ENCODE results near the gene REXO4.
"Not testable (repeated sequence)": the region's sequence is repeated elsewhere in the genome, so short reads cannot be mapped to it uniquely, and the experiment has no call there.

Gene REXO4, protein sequence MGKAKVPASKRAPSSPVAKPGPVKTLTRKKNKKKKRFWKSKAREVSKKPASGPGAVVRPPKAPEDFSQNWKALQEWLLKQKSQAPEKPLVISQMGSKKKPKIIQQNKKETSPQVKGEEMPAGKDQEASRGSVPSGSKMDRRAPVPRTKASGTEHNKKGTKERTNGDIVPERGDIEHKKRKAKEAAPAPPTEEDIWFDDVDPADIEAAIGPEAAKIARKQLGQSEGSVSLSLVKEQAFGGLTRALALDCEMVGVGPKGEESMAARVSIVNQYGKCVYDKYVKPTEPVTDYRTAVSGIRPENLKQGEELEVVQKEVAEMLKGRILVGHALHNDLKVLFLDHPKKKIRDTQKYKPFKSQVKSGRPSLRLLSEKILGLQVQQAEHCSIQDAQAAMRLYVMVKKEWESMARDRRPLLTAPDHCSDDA

DNA sequence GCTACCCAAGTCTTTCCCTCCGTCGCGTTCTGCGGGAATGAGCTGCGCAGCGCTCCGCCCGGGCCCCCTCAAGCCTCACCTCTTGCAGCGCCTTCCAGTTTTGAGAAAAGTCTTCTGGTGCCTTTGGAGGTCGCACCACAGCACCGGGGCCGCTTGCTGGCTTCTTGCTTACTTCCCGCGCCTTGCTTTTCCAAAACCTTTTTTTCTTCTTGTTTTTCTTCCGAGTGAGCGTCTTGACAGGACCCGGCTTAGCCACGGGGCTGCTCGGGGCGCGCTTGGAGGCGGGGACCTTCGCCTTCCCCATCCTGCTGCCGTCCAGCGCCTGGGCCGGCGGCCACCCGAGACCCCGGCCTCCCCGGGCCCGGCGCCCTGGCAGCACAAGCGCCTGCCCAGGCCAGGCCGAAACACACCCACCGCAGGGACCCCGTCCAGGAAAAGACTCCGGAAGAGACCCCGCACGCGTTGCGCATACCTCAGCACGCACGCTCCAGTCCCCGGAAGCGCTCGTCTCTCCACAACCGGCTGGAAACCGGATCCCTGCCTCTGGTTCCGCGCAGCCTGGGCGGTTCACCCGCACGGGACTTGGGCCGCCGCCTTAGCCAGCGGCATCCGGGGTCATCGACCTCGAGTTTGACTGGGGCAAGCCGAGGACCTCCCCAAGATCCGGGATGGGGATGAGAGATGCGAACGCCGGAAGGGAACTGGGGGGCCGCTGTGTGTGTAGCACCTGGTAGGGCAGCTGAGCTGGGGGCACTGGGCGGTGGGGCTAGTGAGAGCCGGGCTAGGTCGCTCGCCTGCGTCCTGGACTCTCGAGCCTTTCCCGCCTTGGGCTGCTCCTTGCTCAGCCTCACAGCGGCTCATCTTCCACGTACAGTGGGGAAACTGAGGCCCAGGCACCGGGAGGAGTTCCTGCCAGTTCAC, at the start of gene REXO4:
Gene REXO4, minus strand, starts transcription at position 470 of the 921 bp plus-strand sequence. Its CDS starts 166 bp downstream, at position 304.
- peak; percentile 92 for DNase-seq

DNA sequence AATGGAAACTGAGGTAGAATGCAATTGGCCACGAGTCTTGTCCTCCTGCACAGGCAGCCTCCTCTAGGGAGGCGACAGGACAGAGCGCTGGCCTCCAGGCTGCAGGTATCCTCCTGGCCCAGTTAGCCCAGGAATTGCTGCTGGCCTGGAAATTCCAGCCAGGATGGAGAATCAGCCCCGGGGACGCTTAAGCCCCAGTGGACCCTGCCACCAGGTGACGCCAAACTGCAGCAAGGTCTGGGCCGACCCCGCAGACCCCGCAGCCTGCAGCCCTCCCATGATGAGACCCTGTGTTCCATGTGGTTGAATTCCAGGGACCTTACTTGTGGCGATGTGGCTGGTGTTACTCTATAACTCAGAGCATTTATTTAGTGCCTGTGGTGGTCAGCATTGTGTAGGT, 49.3 kb upstream of the REXO4 start:
- DNase-seq: no peak

DNA sequence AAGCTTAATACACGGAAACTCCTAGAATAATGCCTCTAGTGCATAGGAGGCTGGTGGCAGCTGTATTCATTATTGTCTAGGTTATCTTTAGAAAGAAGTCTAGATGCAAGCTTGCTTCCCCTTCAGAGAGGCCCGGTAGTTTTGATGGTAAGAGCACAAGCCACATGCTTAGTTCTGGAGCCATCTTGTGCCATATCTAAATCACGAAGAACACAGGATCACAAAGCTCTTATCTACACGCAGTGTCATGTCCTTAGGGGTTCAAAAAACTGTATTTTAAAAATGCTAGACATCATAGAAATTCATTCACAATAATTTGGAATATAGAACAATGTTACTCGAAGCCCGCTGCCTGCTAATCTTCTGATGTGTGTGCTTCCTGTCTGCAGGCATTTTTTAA, 48.2 kb upstream of the REXO4 start:
- no peak for DNase-seq

DNA sequence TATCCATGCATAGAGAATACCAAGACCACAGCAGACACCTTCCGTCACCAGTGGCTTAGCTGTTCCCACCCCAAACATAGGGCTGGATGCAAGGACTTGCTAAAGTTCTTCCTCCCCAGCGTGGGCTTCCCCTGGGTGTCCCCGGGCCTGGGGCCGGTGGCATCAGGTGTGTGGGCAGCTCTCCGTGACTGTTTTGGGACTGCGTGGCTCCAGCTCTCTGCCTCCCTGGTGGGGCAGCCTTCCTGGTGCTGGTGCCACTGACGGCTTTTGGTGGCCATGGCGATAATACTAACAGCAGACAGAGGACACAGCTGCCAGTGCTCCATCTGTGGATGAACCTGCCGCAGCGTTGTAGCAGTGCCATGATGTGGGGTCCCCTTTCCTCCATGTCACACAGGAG, 46.8 kb upstream of the REXO4 start:
- DNase-seq: no peak

DNA sequence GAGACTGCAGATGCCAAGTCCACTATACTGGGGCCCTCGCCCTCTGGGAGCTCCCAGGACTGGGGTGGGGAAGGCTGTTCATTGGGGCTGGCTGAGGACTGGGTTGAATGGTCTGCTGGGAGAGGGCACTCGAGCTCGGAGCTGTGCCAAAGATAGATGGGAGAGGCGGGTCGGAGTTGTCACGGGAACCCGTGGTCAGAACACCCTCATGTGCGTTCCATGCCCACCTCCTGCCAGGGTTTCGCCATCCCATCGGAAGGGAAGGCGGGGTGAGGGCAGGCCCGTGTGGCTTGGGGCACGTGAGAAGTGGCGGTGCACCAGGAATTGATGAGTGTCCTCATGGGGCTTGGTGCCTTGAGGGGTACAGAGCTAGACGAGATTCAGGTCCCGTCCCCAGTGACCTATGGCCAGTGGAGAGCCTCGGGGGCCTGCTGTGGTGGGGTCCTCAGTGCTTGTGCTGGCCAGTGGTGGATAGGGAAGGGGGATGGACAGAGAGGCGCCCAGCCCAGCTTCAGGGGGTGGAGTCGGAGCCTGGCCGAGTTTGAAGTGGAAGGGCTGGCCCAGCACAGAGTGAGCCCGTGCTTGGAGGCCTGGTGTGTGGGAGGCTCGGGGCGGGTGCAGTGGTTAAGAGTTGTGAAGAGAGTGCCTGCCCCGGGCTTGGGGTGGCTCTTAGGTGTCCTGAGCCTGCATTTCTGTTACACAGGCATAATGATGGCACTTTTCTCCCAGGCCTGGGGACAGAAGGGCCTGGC, 46.2 kb upstream of the REXO4 start:
- DNase-seq: no peak

DNA sequence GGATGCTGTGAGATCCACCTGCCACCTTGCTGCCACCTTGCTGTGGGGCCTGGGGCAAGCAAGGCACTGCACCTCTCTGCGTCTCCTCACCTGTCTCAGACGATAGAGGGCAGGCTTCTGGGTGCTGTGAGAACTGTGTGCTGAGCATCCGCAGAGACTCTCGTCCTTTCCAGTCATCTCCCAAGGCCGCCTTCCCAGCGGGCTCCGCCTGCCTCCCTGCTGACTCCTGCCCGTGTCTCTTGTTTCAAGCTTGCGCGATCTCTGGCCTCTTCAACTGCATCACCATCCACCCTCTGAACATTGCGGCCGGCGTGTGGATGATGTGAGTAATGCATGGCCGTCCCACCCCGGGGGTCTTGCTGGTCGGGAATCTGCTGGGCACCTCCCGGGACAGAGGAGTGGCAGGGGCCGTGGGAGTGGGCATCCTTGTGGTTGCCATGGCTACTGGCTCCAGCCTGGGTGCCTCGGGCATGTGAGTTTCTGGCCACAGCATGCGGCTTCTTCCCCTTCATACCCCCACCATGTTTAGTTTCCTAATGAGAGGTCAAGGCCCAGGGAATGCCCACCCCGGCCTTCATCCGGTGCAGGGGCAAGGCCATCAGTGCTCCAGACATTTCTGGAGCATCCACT, 45.5 kb upstream of the REXO4 start:
- no peak for DNase-seq

DNA sequence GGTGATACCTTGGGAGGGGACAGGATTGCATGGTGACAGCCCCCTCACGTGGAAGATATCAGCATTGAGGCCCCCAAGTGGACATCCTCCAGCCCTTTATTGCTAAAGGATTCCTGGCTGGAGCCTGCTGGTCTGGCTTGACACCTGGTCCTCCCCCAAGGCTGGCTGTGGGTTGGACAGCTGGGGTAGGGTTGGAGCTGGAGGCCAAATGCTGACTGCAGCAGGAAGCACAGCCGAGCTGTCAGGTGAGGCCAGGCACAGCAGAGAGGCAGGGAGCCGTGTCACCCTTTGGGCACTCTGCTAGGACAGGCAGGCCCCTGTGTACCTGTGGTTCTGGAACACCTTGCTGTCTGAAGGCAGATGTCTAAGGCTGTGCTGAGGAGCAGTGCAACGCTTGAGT, 44.2 kb upstream of the REXO4 start:
- DNase-seq: no peak

DNA sequence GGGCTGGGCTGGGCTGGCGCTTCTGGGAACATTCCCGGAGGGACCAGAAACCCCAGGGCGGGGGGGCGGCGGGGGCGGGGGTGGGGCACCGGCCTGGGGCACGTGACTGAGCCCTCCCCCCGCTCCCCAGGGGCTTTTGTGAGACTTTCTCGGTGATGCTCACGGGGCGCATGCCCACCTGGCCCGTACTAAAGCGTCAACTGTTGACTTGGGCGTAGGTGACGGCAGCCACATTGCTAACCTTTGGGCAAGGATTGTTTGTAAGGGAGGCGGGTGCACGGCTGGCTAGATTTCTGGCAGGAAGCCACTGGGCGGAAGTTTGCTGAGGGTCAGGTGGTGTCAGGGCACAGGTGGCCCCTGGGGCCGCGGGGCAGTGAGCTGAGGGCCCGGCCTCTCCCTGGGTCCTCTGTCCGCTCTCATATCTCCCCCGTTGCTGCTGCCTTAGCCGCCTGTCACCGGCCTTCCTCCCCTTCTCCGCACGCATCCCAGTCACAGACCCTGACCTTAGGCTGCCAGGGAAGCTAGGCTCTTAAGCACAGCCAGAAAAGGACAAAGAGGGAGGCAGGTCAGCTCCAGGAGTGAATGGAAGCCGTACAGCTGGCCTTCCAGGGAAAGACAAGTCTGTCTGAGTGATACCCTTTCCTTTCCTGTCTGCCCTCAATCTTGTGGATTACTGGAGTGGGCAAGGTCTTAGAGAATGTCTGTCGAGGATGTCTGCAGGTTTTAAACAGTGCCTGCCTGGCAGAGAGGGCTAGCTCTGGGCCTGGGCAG, 42.8 kb upstream of the REXO4 start:
- DNase-seq: no peak

DNA sequence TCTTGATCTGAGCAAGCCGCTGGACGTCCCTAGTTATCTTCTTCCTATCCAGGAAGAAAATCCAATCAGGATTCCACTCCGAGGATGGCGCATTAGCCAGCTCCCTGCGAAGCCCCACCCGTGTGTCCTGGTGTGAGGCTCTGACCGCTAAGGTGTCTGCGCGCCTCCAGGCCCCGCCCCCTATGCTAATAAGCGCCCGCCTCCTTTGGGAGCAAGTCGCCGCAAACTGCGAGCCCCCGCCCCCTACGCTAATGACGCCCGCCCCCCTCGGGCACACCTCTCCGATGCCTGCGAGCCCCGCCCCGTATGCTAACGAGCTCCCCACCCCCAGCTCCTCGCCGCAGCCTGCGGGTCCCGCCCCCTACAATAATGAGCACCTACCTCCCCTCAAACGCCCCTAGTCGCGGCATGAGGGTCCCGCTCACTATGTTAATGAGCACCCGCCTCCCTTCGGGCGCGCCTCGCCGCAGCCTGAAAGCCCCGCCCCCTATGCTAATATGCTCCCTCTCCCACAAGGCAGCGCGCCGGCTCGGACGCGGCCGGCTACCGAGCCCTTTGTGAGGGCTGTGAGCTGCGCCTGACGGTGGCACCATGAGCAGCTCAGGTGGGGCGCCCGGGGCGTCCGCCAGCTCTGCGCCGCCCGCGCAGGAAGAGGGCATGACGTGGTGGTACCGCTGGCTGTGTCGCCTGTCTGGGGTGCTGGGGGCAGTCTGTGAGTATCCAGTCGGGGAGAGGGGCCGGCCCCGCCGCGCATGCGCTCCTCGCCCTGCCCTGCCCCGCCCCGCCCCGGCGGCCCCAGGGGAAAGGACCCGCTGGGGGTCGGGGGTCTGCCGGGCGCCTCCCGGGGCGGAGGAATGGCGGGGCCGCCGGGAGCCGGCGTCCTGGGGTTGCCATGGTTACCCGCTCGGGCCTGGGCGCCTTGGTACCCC, 41.9 kb upstream of the REXO4 start, which contains the start of gene CACFD1:
Gene CACFD1, plus strand, starts transcription at position 503 of the 929 bp plus-strand sequence. Its CDS starts 89 bp downstream, at position 592.
- DNase-seq: peak; percentile 97

DNA sequence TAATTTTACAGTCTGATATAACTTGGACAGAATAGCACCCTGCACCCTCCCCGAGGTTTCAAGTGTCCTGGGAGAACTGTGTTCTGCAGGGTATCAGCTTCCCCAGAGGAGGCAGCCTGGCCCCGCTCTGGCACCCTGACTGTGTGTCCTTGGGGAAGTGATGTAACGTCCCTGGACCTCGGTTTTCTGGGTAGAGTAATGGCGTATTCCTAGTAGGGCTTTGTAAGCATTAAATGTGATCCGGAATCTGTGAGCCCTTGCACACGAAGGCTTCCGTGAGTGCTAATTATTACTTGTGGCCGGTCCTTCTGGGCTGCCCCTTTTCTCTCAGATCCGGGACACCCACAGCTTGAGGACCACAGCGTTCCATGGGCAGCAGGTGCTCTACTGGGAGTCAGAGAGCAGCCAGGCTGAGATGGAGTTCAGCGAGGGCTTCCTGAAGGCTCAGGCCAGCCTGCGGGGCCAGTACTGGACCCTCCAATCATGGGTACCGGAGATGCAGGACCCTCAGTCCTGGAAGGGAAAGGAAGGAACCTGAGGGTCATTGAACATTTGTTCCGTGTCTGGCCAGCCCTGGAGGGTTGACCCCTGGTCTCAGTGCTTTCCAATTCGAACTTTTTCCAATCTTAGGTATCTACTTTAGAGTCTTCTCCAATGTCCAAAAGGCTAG, 41.0 kb upstream of the REXO4 start:
- DNase-seq: no peak

DNA sequence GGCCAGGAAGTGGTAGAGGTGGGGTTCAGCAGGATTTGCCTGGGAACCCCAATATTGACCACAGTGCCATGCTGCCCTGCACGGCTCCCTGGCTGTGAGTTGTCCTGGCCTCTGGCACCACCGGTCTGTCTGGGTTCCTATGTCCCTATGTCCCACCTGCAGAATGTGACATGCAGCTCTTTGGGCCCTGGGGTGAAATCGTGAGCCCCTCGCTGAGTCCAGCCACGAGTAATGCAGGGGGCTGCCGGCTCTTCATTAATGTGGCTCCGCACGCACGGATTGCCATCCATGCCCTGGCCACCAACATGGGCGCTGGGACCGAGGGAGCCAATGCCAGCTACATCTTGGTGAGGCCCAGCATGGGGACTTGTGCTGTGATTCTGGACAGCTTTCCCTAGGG, 39.9 kb upstream of the REXO4 start:
- DNase-seq: no peak

DNA sequence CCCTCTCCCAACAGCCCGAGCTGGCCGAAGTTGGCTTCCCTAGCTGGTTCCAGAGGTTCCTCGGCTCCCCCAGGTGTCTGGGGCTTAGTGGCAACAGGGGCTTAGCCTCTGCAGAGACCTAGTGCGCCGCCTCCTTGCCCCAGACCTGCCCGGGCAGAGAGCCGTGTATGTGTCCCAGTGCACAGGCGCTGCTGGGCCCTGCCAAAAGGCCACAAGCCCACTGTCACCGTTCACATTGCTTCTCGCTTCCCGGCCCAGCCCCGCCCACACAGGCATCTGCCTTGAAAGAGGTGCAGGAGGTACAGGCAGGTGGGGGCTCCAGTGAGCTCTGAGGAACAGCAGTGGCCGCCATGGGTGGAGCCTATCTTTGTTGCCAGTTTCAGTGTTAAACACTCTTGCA, 39.4 kb upstream of the REXO4 start:
- DNase-seq: no peak

DNA sequence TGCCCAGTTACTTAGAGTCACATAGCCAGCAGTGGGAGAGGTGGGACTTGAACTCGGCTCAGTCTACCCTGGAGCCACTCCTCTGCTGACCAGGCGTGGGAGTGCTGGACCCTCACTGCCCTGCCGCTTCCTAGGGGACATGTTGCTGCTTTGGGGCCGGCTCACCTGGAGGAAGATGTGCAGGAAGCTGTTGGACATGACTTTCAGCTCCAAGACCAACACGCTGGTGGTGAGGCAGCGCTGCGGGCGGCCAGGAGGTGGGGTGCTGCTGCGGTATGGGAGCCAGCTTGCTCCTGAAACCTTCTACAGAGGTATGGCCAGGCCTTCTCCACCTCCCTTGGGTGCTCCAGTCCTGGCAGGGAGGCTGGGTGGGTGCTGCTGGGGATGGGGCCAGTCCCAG, 38.6 kb upstream of the REXO4 start:
- DNase-seq: peak; percentile 37

DNA sequence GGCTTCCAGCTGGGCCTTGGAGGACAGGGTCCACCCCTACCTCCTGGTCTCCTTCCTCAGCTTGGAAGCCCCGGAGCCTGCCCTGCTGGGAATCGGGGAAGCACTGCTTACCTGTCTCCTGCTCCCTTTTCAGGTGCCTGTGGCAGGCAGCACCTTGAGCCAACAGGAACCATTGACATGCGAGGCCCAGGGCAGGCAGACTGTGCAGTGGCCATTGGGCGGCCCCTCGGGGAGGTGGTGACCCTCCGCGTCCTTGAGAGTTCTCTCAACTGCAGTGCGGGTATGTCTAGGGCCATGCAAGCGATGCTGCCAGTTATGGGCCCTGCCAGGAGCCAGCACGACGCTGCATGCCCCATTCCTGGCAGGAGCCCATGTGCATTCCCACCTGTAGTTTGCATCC, 38.1 kb upstream of the REXO4 start:
- DNase-seq: no peak

DNA sequence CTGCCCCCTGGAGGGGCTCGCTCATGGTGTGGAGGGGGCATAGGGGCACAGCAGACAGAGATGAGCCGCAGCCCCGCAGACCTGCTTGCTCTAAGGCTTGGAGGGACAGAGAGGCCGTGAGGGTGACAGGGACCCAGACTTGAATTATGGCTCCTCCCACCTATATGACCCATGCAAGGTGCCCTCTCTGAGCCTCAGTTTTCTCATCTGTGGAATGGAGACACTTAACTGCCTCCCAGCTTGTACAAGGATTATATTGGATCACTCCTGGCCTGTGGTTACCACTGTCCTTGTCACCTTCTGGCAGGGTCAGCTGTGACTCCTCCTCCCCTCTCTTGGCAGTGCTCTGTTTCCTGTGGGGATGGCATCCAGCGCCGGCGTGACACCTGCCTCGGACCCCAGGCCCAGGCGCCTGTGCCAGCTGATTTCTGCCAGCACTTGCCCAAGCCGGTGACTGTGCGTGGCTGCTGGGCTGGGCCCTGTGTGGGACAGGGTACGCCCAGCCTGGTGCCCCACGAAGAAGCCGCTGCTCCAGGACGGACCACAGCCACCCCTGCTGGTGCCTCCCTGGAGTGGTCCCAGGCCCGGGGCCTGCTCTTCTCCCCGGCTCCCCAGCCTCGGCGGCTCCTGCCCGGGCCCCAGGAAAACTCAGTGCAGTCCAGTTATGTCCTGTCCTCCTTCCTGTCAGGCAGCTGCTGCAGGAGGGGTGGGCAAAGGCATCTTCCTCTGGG, 37.3 kb upstream of the REXO4 start:
- no peak for DNase-seq

DNA sequence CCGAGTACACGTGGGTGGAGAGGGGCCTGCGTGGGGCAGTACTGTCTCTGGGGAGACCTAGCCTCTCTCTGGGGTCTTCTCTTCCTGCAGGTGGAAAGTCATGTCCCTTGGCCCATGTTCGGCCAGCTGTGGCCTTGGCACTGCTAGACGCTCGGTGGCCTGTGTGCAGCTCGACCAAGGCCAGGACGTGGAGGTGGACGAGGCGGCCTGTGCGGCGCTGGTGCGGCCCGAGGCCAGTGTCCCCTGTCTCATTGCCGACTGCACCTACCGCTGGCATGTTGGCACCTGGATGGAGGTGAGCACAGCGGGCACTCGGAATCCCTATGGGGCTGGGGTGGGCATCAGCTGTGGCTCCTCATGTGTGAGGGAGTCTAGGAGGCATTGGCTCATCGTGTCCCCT, 36.5 kb upstream of the REXO4 start:
- no peak for DNase-seq

DNA sequence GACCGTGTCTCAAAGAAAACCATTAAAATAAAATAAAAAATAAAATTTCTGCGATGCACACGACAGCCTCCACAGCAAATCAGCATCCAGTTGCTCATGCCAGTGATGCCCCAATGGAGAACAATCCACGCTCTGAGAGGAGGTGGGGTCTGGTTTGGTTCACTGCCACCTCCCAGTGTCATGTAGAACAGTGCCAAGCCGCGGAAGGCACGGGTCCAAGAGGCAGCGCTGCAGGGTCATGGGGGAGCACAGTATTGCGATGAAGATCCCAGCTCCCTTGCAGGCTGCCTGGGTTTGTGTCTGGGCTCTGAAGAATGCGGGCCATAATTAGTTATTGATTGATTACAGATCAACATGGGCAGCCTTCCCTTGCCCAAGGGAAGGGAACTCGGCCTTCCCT, 35.8 kb upstream of the REXO4 start:
- no peak for DNase-seq

DNA sequence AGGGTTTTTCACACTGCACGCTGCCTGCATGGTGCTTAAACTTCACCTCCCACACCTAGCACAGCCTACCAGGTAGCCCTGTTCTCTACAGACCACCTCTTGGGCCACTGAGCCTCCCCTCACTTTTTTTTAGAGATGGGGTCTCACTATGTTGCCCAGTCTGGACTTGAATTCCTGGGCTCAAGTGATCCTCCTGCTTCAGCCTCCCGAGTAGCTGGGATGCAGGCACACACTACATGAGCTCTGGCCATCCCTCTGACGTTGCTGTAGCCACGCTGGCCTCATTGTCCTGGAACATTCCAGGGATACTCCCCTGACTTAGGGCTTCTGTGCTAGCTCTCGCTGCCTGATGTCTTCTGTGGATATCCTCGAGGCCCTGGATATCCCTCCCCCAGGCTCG, 34.8 kb upstream of the REXO4 start:
- DNase-seq: no peak

DNA sequence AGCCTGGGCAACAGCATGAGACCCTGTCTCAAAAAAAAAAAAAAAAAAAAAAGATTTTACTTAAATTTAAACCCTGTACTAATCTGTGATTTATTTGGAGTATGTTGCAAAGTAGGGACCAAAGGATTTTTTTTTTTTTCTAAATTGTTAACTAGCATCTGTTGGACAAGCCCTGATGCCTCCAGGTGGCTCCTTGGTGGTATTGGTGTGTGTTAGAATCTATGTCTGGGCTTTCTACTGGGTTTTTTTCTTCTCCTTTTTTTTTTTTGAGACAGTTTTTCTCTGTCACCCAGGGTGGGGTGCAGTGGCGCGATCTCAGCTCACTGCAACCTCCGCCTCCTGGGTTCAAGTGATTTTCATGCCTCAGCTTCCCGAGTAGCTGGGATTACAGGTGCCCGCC, 34.1 kb upstream of the REXO4 start:
- not testable (repeated sequence) for DNase-seq
